Keratinocyte (primary cell): ENCODE results near the gene NT5C1B. TPM values are rescaled to one million over a fixed set of nuclear protein-coding genes. Genes with fewer than 3 reads are reported as not detected.

ENCODE experiments used
- DNase-seq: peaks from one replicate; pipeline ENCODE4 v3.0.0-alpha.2; 2011; ENCODE audit warnings: low read depth, missing footprints, low spot score
- FAIRE-seq: peaks from 2 replicates; lab custom pipeline; 2011; peaks lifted over from hg19 to GRCh38; lab: Jason Lieb, UNC
- H2AFZ ChIP-seq: 2 replicates; pipeline ENCODE4 v1.6.0; 2012; ENCODE audit warnings: low read length, control low read depth, inconsistent platforms; ENCODE audit not compliant: control insufficient read depth
- H3K27ac ChIP-seq: 2 replicates; pipeline ENCODE4 v1.5.1; 2011; ENCODE audit warnings: low read length; ENCODE audit not compliant: control insufficient read depth, insufficient read depth
- H3K27me3 ChIP-seq: 3 replicates; pipeline ENCODE4 v1.6.0; 2011; ENCODE audit warnings: low read length; ENCODE audit not compliant: control insufficient read depth, insufficient read depth; ENCODE audit errors: extremely low read depth
- H3K36me3 ChIP-seq, 2 experiments: 2 replicates in 1 of 2; 3 replicates in 1 of 2; pipeline ENCODE4 v1.5.1; 2011; ENCODE audit warnings: low read length in 2 of 2, mild to moderate bottlenecking in 1 of 2; ENCODE audit not compliant: control insufficient read depth in 2 of 2, insufficient read depth in 2 of 2; ENCODE audit errors: extremely low read depth in 1 of 2
- H3K4me1 ChIP-seq: 3 replicates; pipeline ENCODE4 v1.5.1; 2011; ENCODE audit warnings: low read length; ENCODE audit not compliant: control insufficient read depth, insufficient read depth; ENCODE audit errors: extremely low read depth
- H3K4me2 ChIP-seq: 3 replicates; pipeline ENCODE4 v1.6.0; 2011; ENCODE audit warnings: low read depth, low read length; ENCODE audit not compliant: control insufficient read depth, insufficient read depth; ENCODE audit errors: extremely low read depth
- H3K4me3 ChIP-seq, 3 experiments: fragments of 200-600 bp in 1 of 3; sonication (generic) in 1 of 3; 2 replicates in 2 of 3; 3 replicates in 1 of 3; pipeline ENCODE4 v1.5.1; 2011 to 2016; ENCODE audit warnings: low read length in 3 of 3, mild to moderate bottlenecking in 3 of 3, control low read depth in 2 of 3, inconsistent platforms in 1 of 3, low read depth in 1 of 3, mixed read lengths in 1 of 3, mixed run types in 1 of 3, moderate library complexity in 1 of 3; ENCODE audit not compliant: control insufficient read depth in 2 of 3, insufficient read depth in 2 of 3; ENCODE audit errors: extremely low read depth in 1 of 3
- H3K79me2 ChIP-seq: 2 replicates; pipeline ENCODE4 v1.6.0; 2012; ENCODE audit warnings: low read length; ENCODE audit not compliant: control insufficient read depth, insufficient read depth
- H3K9ac ChIP-seq: 3 replicates; pipeline ENCODE4 v1.6.0; 2011; ENCODE audit warnings: low read length; ENCODE audit not compliant: control insufficient read depth, insufficient read depth; ENCODE audit errors: extremely low read depth
- H3K9me1 ChIP-seq: 3 replicates; pipeline ENCODE4 v1.6.0; 2011; ENCODE audit warnings: low read length; ENCODE audit not compliant: control insufficient read depth, insufficient read depth; ENCODE audit errors: extremely low read depth
- H3K9me3 ChIP-seq: 2 replicates; pipeline ENCODE4 v1.5.1; 2012; ENCODE audit warnings: low read depth, low read length; ENCODE audit not compliant: control insufficient read depth
- H4K20me1 ChIP-seq: 3 replicates; pipeline ENCODE4 v1.6.0; 2011; ENCODE audit warnings: low read length; ENCODE audit not compliant: control insufficient read depth, insufficient read depth; ENCODE audit errors: extremely low read depth
- EZH2 ChIP-seq: IDR thresholded peaks from one replicate; pipeline ENCODE4 v1.6.1; 2012; ENCODE audit warnings: inconsistent platforms, mild to moderate bottlenecking, low read length, moderate library complexity
- dilution Hi-C: fragments of 300-500 bp; cut with MboI; formaldehyde crosslinking; loops from one replicate; pipeline ENCODE4 v1.7.0; 2020; ENCODE audit warnings: low sequenced_read_pairs; ENCODE audit not compliant: extremely low pct_ligation_motif_present
- polyA plus RNA-seq, 5 experiments: library from polyadenylated mRNA; depleted of rRNA in 3 of 5; stranded (reverse) in 3 of 5; stranded (forward) in 1 of 5; unstranded in 1 of 5; fragments of >200 nt; gene quantifications; 1 replicate in 1 of 5; 2 replicates in 3 of 5; 3 replicates in 1 of 5; pipeline versions ENCODE4 v1.2.1 to v1.2.3, GENCODE V29; 2011 to 2012; ENCODE audit warnings: missing spikeins in 2 of 5, low read depth in 1 of 5, low replicate concordance in 1 of 5
- TF ChIP-seq, protein P1 (sequence below), 3 experiments: IDR thresholded peaks in 1 of 3; conservative IDR thresholded peaks in 1 of 3; optimal IDR thresholded peaks in 1 of 3; 2 replicates in 2 of 3; 3 replicates in 1 of 3; pipeline versions ENCODE3 to v1.5.1; 2011; ENCODE audit warnings: low read length in 3 of 3, mild to moderate bottlenecking in 3 of 3, moderate library complexity in 2 of 3, control low read depth in 1 of 3, inconsistent platforms in 1 of 3; ENCODE audit not compliant: insufficient read depth in 2 of 3; ENCODE audit errors: extremely low read depth in 1 of 3

NT5C1B gene
- polyA plus RNA-seq, 1 donor (not counting 4 experiments of a cell fraction or from before 2014, with no cell fraction given), result not detected

DNA sequence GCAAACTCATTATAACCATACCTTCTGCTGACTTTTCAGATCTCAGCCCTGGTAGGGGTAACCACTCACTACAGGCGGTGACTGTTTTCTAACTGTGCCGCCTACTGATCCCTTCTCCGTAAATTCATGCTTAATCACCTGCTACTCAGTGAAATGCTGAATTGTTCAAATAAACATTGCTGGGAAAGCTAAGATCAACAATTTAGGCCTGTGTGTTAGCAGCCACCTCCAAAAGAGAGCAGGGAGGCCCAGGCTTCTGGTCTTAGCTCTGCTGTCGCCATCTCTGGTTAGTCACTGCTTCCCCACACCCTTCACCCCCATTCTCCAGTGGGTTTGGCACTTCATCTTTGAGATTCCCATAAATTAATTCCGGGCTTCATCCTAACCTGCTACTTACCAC, 21.8 kb upstream of the NT5C1B start:
- DNase-seq, result no peak
- Histone ChIP-seq H3K4me1 (no peaks in the 10 kb centered on the region), H3K9me3 (no peaks in the 10 kb centered on the region), H3K27ac (no peak overlapping the region), H4K20me1 (no peaks in the 10 kb centered on the region), H3K4me3 (no peak overlapping the region), H2AFZ (no peak overlapping the region), H3K27me3 (no peaks in the 10 kb centered on the region), H3K9ac (no peak overlapping the region), H3K9me1 (no peaks in the 10 kb centered on the region), H3K4me2 (no peak overlapping the region), H3K79me2 (no peaks in the 10 kb centered on the region), H3K36me3 (no peaks in the 10 kb centered on the region)
- dilution Hi-C loops, result no loop called here
- FAIRE-seq, result no peak
- TF ChIP-seq, protein P1, sequence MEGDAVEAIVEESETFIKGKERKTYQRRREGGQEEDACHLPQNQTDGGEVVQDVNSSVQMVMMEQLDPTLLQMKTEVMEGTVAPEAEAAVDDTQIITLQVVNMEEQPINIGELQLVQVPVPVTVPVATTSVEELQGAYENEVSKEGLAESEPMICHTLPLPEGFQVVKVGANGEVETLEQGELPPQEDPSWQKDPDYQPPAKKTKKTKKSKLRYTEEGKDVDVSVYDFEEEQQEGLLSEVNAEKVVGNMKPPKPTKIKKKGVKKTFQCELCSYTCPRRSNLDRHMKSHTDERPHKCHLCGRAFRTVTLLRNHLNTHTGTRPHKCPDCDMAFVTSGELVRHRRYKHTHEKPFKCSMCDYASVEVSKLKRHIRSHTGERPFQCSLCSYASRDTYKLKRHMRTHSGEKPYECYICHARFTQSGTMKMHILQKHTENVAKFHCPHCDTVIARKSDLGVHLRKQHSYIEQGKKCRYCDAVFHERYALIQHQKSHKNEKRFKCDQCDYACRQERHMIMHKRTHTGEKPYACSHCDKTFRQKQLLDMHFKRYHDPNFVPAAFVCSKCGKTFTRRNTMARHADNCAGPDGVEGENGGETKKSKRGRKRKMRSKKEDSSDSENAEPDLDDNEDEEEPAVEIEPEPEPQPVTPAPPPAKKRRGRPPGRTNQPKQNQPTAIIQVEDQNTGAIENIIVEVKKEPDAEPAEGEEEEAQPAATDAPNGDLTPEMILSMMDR (optimal IDR thresholded peaks at IDR 0.05 in 1 of 3, IDR thresholded peaks at IDR 0.05 in 1 of 3, conservative IDR thresholded peaks at IDR 0.05 in 1 of 3; ENCODE audit: extremely low read depth in 1 of 3, insufficient read depth in 2 of 3, low read length in 3 of 3), result no peak
- no peak for TF ChIP-seq EZH2

DNA sequence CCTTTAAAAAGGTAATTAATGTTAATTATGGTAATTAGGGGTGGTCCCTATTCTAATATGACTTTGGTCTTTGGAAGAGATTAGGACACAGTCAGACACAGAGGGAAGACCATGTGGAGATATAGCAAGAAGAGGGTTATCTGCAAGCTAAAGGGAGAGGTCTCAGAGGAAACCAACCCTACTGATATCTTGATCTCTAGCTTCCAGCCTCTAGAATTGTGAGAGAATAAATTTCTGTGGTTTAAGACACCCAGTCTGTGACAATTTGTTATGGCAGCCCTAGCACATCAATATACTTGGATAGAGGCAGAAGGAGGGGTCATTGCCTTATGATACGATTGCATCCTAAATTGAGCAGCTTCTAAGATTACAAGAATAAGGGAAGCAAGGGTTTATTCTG, 21.3 kb upstream of the NT5C1B start:
- dilution Hi-C loops, result no loop called here
- FAIRE-seq, result no peak
- DNase-seq, result no peak
- Histone ChIP-seq H3K9me1 (no peaks in the 10 kb centered on the region), H3K27ac (no peak overlapping the region), H3K4me3 (no peak overlapping the region), H3K27me3 (no peaks in the 10 kb centered on the region), H3K9me3 (no peaks in the 10 kb centered on the region), H2AFZ (no peak overlapping the region), H3K36me3 (no peaks in the 10 kb centered on the region), H3K79me2 (no peaks in the 10 kb centered on the region), H3K9ac (no peak overlapping the region), H4K20me1 (no peaks in the 10 kb centered on the region), H3K4me2 (no peak overlapping the region), H3K4me1 (no peaks in the 10 kb centered on the region)
- no peak for TF ChIP-seq EZH2
- TF ChIP-seq, protein P1 (optimal IDR thresholded peaks at IDR 0.05 in 1 of 3, IDR thresholded peaks at IDR 0.05 in 1 of 3, conservative IDR thresholded peaks at IDR 0.05 in 1 of 3; ENCODE audit: extremely low read depth in 1 of 3, insufficient read depth in 2 of 3, low read length in 3 of 3), result no peak
